HG03196 (cell line): ENCODE data around the gene PDE6B.

Experiments
- ATAC-seq: cut with Tn5 transposase; IDR thresholded peaks from one replicate; pipeline ENCODE4 v1.9.1; 2021; ENCODE audit not compliant: unreplicated experiment

Gene PDE6B

DNA sequence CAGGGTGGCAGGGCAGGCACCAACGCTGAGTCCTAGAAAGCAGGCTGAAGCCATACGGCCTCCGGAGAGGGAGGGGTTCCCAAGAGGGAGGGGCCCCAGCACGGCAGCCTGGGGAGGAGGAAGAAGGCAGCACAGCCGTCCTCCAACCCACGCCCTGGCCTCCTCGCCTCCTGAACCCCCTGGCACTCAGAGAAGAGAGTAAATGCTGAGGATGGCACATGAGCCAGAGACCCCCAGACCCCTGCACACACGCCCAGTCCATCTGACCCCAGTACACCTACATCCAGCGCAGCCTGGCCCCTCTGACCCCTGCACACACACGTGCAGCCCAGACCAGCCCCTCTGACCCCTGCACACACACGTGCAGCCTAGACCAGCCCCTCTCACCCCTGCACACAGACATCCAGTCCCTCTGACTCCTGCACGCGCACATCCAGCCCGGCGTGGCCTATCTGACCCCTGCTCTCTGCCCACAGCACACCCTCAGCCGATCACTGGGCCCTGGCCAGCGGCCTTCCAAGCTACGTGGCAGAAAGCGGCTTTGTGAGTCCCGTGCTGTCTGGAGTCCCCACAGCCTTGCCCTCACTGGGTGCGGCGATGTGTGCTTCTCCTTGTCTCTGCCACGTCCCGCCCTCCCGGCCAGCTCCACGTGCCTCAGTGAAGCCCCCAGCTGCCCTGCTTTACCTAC, 30.2 kb downstream of the PDE6B start:
- ATAC-seq, result no peak

DNA sequence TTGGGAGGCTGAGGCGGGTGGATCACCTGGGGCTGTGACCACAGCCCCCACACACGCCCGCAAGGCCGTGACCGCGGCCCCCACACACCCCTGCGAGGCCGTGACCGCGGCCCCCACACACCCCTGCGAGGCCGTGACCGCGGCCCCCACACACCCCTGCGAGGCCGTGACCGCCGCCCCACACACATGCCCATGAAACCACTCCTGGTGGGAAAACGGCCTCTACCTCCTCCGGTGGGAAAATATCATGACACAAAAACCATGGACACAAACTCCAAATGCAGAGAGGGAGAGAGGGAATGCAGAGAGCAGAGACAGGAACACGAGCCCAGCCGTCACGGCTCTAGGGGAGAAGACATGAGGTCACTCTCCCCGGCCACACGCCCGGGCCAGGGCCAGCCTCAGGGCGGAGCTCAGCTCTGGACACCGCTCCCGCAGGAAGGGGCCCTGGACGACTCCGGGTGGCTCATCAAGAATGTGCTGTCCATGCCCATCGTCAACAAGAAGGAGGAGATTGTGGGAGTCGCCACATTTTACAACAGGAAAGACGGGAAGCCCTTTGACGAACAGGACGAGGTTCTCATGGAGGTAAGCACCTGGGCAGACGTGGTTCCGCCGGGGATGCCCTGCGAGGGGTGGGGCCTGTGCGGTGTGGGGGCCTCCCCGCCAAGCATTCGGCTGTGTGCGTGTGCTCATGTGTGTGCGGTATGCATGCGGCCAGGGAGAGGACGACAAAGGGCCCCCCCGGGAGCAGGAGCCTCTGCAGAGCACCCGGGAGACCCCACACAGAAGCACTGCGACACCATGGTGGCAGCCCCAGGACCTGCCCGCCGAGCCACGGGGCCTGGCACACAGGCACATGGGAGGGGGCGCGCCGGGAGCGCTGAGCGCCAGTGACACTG, 31.3 kb downstream of the PDE6B start:
- no peak for ATAC-seq

DNA sequence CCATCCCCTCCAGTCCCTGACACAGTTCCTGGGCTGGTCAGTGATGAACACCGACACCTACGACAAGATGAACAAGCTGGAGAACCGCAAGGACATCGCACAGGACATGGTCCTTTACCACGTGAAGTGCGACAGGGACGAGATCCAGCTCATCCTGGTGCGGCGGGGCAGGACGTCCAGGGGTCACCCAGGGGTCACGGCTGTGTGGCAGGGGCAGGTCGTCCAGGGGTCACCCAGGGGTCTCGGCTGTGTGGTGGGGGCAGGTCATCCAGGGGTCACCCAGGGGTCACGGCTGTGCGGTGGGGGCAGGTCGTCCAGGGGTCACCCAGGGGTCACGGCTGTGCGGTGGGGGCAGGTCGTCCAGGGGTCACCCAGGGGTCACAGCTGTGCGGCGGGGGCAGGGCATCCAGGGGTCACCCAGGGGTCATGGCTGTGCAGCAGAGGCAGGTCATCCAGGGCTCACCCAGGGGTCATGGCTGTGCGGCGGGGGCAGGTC, 32.0 kb downstream of the PDE6B start:
- ATAC-seq, result no peak

DNA sequence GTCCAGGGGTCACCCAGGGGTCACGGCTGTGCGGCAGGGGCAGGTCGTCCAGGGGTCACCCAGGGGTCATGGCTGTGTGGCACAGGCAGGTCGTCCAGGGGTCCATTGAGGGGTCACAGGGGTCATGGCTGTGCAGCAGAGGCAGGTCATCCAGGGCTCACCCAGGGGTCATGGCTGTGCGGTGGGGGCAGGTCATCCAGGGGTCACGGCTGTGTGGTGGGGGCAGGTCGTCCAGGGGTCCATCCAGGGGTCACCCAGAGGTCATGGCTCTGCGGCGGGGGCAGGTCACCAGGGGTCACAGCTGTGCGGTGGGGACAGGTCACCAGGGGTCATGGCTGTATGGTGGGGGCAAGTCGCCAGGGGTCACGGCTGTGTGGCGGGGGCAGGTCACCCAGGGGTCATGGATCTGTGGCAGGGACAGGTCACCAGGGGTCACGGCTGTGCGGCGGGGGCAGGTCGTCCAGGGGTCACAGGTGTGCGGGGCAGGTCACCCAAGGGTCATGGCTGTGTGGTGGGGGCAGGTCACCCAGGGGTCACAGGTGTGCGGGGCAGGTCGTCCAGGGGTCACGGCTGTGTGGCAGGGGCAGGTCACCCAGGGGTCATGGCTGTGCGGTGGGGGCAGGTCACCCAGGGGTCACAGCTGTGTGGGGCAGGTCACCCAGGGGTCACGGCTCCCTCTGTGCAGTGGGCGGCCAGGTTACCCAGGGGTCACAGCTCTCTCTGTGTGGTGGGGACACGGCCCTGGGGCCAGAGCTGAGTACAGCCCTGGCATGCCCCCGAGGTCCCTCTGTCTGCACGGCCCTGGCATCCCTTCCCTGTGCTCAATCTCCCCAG, 32.7 kb downstream of the PDE6B start:
- ATAC-seq, result no peak

DNA sequence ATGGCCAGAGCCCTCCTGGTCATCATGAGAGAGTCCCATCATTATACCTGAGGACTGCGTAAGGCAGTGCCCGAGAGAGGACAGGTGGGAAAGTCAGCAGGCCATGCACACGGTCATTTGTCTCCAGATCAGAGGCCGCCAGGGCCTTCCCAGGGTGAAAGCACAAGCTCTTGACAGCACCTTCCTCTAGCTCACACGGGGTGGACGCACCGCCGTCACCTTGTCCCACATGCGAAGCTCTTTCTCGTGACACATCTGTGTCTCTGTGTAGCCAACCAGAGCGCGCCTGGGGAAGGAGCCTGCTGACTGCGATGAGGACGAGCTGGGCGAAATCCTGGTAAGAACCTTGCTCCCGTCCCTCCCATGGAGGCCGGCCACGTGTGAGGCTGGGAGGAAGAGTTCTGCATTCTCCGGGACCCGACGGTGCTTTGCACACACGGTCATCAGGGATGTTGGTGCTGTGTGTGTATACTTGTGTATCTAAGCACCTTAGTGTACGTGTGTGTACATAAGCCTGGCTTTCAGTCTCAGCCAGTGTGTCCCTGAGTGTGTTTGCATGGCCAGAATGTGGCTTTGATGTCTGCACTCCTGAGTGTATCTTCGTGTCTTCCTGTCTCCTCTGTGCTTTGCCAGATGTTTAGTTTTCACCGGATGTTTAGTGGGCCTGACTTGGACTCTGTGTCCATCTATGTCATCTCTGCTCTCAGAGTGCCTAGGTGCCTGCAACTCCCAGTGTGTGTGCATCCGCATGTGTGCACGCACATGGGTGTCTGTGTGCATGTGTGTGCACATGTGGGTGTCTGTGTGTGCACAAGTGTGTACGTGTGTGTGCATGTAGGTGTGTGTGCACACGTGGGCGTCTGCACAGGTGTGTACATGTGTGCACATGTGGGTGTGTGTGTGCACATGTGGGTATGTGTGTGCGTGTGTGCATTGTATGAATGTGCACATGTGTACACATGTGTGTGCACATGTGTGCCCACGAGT, 33.6 kb downstream of the PDE6B start:
- ATAC-seq, result no peak

DNA sequence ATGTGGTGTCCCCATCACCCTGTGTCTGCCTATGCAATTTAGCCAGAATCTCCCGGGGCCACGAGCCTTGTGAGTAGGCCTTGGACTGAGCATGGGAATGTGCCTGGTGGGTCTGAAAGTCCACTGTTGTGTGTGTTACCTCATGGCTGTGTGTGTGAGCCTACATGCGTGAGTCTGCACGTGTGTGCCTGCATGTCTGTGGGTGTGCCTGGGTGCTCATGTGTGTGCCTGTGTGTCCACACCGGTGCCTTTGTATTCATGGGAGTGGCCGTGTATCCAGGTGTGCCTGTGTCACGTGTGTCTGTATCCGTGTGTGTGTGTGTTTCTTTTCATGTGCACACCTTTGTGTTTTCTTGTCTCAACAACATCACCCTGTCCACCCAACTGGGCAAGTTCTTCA, 34.5 kb downstream of the PDE6B start:
- no peak for ATAC-seq

DNA sequence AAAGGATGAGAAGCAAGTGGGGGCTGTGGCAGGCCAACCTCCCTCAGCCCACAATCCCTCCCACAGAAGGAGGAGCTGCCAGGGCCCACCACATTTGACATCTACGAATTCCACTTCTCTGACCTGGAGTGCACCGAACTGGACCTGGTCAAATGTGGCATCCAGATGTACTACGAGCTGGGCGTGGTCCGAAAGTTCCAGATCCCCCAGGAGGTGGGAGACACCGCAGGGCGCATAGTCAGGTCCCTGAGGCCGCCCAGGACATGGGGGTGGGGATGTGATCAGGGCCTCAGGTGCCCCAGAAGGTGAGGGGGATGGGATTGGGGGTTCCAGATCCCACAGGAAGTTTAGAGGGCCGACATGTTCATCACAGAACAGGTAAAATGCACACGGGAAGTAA, 35.0 kb downstream of the PDE6B start:
- no peak for ATAC-seq

DNA sequence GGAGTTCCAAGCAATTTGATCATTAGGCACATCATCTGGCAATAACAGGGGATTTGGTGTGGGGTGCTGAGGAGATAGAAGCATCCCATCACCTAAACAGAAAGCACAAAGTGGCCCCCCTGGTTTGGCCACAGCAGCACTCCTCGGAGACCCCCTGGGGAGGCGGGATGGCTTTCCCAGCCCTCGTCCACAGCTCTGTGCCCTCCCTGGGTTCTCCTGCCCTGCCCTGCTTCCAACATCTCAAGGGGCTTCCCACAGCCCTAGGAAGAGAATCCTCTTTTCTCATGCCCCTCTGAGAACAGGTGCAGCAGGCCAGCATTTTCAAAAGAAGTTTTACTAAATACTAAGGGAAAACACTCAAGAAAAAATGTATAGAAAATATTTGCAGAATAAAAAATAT, 35.9 kb downstream of the PDE6B start:
- no peak for ATAC-seq

DNA sequence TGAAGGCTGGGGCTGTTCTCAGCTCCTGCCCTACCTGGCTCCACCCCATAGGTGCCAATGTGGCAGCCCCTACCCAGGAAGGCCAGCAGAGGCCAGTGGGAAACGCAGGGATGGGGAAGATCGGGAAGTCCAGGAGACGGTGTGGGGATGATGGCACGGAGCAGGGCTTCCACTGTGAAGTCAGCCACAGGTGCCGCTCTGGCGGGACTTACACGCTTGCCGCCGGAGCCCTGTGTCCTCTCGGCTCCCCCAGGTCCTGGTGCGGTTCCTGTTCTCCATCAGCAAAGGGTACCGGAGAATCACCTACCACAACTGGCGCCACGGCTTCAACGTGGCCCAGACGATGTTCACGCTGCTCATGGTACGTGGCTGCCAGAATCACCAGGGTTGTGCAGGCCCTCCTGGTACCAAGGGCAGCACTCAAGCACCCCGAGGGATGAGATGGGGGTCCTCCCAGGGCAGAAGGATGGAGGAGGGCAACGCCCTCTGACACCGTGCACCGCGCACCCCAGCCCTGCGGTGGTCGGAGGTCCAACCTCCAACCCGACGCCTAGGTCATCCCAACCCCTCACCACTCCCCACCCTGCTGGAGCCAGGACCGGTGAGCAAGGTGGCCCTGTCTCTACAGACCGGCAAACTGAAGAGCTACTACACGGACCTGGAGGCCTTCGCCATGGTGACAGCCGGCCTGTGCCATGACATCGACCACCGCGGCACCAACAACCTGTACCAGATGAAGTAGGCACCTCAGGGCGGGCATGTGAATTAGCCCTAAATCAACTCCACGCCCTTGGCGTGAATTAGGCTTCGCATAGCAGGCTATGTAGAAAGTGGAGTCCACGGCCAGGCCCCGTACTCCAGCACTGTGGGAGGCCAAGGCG, 36.7 kb downstream of the PDE6B start:
- ATAC-seq, result no peak

DNA sequence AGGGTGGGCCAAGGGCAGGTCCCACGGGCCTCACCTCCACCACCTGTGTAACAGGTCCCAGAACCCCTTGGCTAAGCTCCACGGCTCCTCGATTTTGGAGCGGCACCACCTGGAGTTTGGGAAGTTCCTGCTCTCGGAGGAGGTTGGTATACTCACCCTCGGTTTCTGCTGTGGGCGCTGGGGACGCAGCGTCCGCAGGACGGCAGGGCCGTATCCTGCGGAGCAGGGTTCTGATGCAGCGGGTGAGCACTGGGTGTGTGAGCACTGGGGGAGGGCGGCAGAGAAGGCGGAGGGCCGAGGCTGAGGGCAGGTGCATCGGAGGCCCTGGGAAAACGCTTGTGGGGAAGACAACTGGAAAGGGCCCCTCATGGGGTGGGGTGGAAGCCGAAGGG, 37.7 kb downstream of the PDE6B start:
- ATAC-seq, result no peak

DNA sequence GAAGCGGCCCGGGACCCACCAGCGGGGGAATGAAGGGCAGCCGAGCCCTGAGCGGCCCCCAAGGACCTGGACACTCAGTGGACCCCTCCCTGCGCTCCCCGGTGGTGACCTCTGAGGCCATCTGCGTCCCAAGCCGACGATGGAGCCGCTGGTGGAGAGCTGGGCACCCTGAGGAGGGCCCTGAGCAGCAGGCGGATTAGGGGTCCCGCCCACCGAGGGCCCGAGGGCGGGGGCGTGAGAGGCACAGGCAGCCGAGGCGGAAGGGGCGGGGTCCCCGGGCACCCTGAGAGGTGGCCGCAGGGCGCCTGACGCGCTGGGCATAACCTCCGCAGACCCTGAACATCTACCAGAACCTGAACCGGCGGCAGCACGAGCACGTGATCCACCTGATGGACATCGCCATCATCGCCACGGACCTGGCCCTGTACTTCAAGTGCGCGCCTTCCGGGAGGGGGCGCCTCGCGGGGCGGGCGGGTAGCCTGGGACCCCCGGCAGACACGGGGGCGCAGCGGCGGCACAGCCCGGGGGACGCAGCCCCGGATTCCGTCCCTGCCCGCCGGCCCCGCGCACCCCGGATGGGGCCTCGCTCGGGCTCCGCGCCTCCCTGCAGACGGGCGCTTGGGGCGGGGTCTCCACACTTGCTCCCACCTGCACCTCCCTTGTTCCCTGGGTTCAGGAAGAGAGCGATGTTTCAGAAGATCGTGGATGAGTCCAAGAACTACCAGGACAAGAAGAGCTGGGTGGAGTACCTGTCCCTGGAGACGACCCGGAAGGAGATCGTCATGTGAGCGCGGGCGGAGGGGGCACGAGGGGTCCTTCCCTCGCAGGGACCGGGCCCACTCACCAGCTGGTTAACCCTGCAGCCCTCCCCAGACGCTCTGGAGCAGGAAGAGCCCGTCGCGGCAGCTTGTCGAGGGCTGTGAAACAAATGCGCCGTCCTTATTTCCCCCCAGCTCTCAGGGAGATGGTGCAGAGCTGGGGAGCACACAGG, 38.4 kb downstream of the PDE6B start:
- ATAC-seq, result peak; percentile 64

DNA sequence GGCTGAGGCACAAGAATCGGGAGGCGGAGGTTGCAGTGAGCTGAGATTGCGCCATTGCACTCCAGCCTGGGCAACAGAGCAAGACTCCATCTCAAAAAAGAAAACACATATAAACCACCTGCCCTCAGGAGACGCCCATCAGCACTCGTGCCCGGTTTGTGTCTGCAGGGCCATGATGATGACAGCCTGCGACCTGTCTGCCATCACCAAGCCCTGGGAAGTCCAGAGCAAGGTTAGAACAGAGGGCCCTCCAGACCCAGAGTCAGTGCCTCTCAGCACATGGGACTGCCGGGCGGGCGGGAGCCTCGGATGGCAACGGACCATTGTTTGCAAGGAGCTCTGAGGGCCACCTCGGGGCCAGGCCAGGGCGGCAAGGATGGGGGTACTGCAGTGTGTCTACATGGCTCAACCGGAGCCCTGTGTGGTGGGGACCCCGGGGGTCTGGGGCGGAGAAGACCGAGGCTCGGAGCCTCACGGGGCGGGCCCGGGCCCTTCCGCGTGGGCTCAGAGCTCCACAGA, 39.4 kb downstream of the PDE6B start:
- no peak for ATAC-seq

DNA sequence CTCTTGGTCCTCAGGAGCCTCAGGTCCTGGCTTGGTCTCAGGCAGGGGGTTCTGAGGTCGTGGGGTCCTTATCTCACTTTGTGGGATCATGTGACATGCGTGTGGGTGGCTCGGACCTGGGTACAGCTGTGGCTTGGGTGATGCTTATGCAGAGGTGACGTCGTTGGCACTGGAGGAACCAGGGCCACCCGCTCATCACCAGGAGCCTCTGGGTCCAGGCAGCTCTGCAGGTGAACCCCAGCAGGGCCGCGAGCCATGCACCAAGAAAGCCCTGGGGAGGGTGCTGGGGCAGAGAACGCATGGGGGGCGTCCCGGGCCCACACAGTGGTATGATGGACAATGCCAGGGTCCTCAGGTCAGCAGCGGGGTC, 40.0 kb downstream of the PDE6B start:
- no peak for ATAC-seq

DNA sequence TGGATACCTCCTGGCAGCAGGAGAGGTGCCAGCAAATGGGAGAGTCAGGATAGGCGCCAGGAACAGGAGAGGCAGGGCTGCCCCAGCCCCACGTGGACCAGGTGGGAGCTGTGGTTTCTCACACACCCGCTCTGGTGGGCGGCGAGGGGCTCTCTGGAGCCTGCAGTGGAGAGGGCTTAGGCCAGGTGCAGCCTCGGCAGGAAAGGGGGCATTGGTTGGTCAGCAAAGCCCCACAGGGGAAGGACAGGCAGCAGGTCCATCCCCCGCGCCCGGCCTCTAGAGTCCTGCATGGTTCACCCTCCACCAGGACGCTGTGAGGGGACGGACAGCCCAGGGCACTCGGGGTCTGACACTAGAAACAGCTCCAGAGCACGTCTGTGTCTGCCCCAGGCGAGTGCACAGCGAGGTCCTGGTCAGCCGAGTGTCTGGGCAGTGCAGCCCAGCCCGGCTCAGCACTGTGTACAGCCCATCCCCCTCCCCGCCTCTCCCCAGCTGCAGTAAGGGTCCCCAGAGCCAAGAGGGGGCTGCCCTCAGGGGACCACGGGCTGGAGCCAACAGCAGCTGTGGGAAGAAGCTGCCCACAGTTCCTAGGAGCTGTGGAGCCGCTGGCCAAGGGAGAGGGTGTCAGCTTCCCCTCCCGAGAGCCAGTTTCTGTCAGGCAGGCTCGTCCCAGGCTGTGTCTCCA, 40.5 kb downstream of the PDE6B start:
- ATAC-seq, result no peak

DNA sequence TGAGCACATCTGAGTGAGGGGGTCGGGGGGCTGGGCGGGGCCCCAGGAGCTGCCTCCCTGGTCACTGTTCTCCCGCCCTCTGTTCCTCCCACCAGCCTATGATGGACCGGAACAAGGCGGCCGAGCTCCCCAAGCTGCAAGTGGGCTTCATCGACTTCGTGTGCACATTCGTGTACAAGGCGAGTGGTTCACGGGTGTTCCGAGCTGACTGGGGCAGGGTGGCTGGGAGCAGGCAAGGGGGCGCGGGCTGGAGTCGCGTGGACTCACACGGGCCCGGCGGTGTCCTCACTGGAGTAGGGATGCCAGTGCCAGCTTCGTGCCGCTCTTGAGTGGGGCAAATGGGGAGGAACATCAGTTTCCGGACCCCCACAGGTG, 41.0 kb downstream of the PDE6B start:
- no peak for ATAC-seq

DNA sequence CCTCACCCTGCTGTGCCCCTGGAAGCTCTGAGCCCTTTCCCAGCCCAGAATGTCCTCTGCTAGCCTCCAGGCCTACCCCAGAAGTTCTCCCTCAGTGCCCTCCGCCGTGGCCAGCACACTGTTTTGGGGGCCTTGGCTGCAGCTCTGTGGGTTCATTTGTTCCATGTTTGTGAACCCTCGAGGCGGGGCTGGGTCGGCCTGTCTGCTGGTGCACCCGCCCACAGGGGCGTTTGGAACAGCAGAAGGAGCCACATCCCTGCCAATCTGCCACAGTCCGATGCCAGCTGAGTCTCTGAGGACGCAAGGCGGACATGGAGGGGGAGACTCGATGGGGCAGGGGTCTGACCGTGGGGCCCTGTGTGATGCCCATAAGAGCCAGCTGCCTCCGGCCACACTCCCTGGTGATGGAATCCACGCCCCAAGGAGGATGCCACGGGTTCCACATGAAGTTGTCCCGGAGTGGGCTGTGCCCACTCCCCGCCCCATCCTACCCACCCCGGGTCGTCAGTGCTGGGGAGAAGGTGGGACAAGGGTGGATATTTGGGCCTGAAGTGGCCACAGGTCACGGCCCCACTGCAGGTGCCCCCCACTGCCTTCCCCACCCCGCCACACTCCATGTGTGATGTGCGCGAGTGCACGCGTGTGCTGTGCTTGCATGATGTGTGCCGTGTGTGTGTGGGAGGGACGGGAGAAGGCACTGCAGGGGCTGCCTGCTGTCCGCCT, 41.6 kb downstream of the PDE6B start:
- ATAC-seq, result no peak

DNA sequence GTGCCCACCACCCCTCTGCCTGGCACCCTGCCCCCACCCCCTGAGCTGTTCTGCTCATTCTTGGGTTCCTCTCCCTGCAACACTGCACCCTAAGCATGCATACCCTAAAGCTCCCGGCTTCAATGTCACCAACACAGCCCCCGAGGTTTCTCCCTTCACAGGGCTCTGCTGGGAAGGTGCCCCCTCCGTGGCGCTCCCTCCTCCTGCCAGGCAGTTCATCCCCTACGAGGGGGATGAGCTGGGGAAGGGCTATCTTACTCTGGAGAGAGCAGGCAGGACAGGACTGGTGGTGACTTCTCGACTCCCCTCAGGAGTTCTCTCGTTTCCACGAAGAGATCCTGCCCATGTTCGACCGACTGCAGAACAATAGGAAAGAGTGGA, 42.2 kb downstream of the PDE6B start:
- no peak for ATAC-seq
